ENCODE measurements around the gene IL32.

IL32 gene

GRCh38 chr16:3027983-3028715 is 37.3 kb upstream of the IL32 start:
- DNase-seq (ENCODE audit: insufficient read length, low spot score) = peak; percentile 87
- FAIRE-seq = peak; percentile 82

- no peak for DNase-seq (ENCODE audit: insufficient read length, low spot score)
- FAIRE-seq = no peak
These were observed 36.6 kb upstream of the IL32 start for GRCh38 chr16:3028716-3029319.

GRCh38 chr16:3029491-3030221 is 35.8 kb upstream of the IL32 start:
- FAIRE-seq = no peak

GRCh38 chr16:3030222-3031212 is 34.9 kb upstream of the IL32 start:
- FAIRE-seq (no peak), DNase-seq (ENCODE audit: insufficient read length, low spot score) (no peak)

More at GRCh38 chr16:3029491-3030221, 35.8 kb upstream of the IL32 start:
- DNase-seq (ENCODE audit: insufficient read length, low spot score) = no peak

DNA sequence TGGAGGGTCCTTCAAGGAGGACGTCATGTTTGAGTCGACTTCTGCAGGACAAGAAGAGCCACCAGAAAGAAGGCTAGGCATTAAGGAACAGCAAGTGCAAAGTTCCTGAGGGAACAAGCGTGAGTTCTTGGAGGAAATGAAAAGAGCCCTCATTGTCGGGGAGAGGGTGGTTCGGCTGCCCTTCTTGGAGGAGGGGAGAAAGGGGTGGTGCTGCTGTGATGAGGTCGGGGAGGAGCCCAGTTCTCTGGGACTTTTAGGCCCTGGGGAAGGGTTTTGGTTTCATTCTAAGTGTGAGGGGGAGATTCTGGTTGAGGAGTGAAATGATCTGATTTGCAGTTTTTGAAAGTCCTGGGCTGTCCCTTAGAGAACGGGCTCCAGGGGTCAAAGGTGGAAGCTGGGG is 32.8 kb upstream of the IL32 start:
- no peak for DNase-seq (ENCODE audit: insufficient read length, low spot score)
- FAIRE-seq = no peak

DNA sequence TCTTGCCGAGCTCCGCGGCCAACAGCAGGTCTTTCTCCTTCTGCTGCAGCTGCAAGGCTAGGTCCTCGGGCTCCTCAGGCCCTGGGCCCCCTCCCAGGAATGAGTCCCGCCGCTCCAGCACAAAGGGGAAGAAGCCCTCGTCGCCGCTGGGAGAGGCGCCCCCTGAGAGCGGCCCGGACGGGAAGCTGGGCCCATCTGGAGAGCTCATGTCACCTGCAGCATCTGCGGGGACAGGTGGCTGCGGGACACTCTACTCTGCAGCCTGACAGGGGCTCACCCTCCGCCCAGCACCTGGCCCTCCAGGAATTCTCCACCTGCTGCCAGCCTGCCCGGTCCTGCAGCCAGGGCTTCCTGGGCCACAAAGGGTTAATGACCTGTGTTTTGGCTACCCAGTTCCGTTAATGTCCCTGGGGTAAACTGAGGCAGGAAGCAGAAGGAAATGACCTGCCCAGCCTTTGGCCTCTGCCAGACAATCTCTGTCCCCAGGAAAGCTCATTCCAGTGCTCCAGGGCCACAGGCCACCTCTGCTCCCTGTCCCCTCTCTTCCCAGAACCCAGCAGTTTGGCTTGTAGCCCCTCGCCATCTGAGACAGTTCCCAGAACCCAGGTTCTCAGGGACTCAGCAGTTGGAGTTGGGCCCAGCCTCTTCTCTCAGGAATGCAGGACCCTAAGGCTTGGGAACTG is 30.0 kb upstream of the IL32 start:
- FAIRE-seq = no peak
- no peak for DNase-seq (ENCODE audit: insufficient read length, low spot score)

GRCh38 chr16:3035972-3036725 is 29.3 kb upstream of the IL32 start:
- FAIRE-seq (no peak), DNase-seq (ENCODE audit: insufficient read length, low spot score) (no peak)

DNA sequence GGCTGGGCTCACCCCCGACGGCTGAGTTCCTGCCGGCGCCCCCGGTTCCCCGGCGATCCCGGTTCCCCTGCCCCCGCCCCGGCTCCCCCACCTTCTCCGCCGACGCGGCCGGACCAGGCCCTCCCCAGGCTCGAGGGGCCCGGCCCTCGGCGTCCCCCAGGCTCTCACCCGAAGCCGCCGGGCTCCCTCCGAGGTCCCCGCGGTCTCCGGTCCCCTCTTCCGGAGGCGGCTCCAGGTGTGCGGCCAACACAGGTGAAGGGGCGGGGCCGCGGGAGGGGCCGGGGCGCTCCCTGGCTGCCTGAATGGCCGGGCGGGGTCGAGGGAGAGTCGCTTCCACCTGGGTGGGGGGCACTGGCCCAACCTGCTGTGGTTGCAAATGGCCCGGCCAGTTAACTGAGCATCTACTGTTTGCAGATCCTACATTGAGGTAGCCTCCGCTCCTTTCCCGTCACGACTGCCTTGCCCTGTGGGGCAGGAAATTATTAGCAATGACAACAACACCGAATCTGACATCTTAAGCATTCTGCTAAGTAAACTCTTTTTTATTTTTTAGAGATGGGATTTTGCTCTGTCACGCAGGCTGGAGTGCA is 28.6 kb upstream of the IL32 start, which contains the start of gene BICDL2:
Gene BICDL2 (minus strand): TSS at position 219 of the 590 bp plus-strand sequence. CDS start 1,448 bp downstream, outside the sequence.
- FAIRE-seq (no peak), DNase-seq (ENCODE audit: insufficient read length, low spot score) (no peak)

GRCh38 chr16:3038256-3038655 is 27.2 kb upstream of the IL32 start:
- FAIRE-seq (no peak), DNase-seq (ENCODE audit: insufficient read length, low spot score) (no peak)

GRCh38 chr16:3038896-3039295 is 26.5 kb upstream of the IL32 start:
- DNase-seq (ENCODE audit: insufficient read length, low spot score) (no peak), FAIRE-seq (no peak)

- FAIRE-seq = no peak
These were observed 23.1 kb upstream of the IL32 start for GRCh38 chr16:3042376-3042775.

DNA sequence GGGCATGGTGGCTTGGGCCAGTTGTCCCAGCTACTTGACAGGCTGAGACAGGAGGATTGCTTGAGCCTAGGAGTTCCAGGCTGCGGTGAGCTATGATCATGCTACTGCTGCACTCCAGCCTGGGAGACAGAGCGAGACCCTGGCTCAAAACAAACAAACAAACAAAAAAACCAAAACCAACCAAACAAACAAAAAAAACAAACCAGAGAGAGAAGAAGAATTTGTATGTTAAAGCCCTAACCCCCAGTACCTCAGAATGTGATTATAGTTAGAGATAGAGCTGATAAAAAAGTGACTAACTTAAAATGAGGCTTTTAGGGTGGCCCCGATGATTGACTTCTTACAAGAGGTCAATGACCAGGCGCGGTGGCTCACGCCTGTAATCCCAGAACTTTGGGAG is 20.7 kb upstream of the IL32 start:
- FAIRE-seq (no peak), DNase-seq (ENCODE audit: insufficient read length, low spot score) (no peak)

More at GRCh38 chr16:3042376-3042775, 23.1 kb upstream of the IL32 start:
- no peak for DNase-seq (ENCODE audit: insufficient read length, low spot score)

GRCh38 chr16:3045758-3046640 is 19.4 kb upstream of the IL32 start, which contains the start of gene MMP25:
Gene MMP25 (plus strand): TSS chr16:3046561. CDS start chr16:3046918, 357 bp downstream.
- DNase-seq (ENCODE audit: insufficient read length, low spot score) (peak; percentile 61), FAIRE-seq (no peak)

DNA sequence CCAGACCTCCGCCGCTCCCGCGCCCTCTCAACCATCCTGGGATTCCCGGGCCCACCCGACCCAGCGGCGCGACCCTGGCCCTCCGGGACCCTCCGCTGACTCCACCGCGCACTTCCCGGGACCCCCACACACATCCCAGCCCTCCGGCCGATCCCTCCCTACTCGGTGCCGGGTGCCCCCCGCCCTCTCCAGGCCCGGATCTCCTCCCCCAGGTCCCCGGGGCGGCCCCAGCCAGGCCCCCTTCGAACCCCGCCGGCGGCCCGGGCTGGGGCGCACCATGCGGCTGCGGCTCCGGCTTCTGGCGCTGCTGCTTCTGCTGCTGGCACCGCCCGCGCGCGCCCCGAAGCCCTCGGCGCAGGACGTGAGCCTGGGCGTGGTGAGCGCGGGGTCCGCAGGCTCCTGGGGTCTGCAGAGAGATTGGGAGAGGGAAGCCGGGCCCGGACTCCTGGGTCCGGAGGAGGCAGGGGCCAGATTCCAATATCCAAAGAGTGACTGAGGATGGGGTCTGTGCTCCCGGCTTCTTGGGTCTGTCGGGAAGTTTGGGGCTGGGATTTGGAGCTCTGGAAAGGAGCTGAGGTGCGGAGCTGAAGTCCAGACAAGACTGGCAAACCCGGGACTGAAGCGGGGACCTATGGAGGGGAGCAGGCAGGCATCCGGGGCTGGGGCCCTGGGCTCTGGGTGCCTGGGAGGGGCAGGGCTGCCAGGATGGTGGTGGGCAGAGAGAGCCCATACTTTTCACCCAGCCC is 18.6 kb upstream of the IL32 start:
- DNase-seq (ENCODE audit: insufficient read length, low spot score) (no peak), FAIRE-seq (no peak)

DNA sequence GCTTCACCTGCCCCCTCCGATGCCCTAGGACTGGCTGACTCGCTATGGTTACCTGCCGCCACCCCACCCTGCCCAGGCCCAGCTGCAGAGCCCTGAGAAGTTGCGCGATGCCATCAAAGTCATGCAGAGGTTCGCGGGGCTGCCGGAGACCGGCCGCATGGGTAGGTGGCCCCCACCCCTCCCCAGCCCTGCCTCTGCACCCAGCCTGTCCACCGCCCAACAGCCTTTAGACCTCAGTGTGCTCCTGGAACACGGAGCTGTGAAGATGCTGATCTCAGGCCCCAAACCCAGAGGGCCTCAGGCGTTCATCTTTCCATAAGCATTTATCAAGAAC is 18.1 kb upstream of the IL32 start:
- DNase-seq (ENCODE audit: insufficient read length, low spot score) (no peak), FAIRE-seq (no peak)

- no peak for FAIRE-seq
These were observed 15.4 kb upstream of the IL32 start for GRCh38 chr16:3049921-3050481.

DNA sequence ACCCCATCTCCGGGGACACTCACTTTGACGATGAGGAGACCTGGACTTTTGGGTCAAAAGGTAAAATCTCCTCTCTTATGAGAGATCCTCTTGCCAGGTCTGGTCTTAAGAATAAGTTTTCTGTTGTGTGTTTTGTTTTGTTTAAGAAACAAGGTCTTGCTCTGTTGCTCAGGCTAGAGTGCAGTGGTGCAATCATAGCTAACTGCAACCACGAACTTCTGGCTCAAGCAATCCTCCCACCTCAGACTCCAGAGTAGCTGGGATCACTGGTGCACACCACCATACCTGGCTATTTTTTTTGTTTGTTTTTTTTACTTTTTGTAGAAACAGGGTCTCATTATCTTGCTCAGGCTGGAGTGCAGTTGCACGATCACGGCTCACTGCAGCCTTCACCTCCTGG is 15.0 kb upstream of the IL32 start:
- no peak for FAIRE-seq
- DNase-seq (ENCODE audit: insufficient read length, low spot score) = no peak

More at GRCh38 chr16:3049921-3050481, 15.4 kb upstream of the IL32 start:
- no peak for DNase-seq (ENCODE audit: insufficient read length, low spot score)
